Erythroblast (primary cell): Measurements from ENCODE around the gene PLD5.

Source experiments
- GATA1 ChIP-seq: IDR thresholded peaks from 2 replicates; pipeline ENCODE4 v1.6.1; 2011; ENCODE audit warnings: low read depth, mild to moderate bottlenecking, control low read depth, low read length, moderate library complexity
- POLR2A ChIP-seq: IDR thresholded peaks from 2 replicates; pipeline ENCODE4 v1.6.1; 2011; ENCODE audit warnings: mild to moderate bottlenecking, low read length

DNA sequence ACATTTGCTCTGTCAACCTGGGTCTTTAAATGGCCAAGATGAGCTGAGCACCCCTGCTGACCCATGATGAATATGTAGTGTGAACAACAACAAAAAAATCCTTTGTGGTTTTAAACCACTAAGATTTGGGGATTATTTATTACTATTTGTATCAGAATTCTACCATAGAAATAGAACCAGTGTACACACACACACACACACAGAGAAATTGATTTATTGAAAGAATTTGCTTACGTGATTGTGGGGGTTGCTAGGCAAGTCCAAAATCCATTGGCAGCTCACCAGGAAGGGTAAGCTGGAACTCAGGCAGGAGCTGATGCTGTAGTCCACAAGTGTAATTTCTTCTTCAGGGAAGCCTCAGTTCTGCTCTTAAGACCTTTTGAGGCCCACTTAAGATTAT lies 443.1 kb downstream of the PLD5 start:
- TF ChIP-seq POLR2A (no peak), GATA1 (no peak)
